HK-2 (cell line): ENCODE results near the gene PLEKHA7.
A peak's percentile ranks its signal among the peaks of the same experiment; 100 is the strongest.
"Not testable (repeated sequence)": the region's sequence is repeated elsewhere in the genome, so short reads cannot be mapped to it uniquely, and the experiment has no call there.

Source experiments
- DNase-seq: peaks from one replicate; pipeline ENCODE4 v3.0.0-alpha.2; 2018; ENCODE audit not compliant: unreplicated experiment

Gene PLEKHA7

GRCh38 chr11:16942342-16942741 is 71.9 kb downstream of the PLEKHA7 start:
- no peak for DNase-seq

DNA sequence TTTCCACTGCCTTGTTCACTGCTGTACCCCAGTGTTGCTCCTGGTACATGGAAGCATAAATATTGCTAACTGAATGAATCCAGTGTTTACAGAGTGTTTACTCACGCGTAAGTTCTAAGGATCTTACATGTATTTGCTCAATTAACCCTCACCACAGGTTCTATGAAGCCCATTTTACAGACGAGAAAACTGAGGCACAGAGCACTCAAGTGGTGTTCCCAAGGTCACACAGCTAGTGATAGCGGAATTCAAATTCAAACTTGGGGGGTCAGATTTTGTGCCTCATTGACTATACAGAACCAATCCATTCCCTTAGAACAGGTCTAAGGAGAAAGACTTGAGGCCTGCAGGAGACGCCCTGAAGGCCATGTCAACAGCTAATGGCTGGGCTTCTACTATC is 72.3 kb downstream of the PLEKHA7 start:
- DNase-seq = no peak

- no peak for DNase-seq
Measured at GRCh38 chr11:16938061-16938460, 76.2 kb downstream of the PLEKHA7 start.

DNA sequence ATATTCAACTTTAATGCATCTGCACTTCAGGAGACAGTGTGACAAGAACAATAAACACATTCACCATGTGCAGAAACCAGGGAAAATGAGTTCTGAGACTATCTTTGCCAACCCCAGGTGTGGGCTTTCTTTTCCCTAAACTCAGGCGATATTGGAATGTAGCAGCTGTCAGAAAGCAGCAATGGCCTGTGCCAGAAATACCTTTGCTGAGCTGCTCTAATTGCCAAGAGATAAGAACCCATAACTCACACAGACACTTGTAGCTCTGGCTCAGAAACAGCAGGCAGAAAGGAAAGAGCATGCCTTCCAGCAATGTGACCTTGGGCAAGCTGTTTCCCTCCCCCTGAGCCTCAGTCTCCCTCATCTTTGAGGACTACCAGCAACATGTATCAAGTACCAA is 77.6 kb downstream of the PLEKHA7 start:
- DNase-seq = no peak

DNA sequence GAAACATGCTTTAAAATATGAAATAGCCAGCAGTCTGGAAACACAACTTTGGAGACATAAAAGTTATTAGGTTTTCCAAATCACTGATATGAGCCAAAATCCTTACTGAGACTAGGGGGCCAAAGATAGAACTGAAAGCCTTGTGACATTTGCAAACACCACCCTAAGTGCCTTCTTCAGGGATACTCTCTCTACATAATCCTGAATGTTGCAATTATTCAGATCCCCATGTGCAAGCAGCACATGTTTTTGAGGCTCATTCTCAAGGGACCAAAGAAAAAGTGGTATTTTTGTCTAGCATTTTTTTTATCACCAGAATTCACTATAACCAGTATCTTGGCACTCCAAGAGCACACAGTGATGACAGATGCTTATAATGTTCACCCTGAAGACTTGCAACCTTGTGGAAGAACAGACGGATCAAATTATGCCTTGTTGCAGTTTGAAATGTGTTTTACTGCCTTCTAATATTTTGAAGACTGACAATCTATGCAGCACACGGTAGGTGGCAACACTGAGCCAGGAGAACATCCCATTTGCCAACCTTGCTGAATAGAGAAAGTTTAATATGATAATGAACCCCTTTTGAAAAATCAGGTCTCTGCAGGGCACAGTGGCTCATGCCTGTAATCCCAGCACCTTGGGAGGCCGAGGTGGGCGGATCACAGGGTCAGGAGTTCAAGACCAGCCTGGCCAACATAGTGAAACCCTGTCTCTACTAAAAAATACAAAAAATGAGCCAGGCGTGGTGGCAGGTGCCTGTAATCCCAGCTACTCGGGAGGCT is 78.5 kb downstream of the PLEKHA7 start:
- no peak for DNase-seq

DNA sequence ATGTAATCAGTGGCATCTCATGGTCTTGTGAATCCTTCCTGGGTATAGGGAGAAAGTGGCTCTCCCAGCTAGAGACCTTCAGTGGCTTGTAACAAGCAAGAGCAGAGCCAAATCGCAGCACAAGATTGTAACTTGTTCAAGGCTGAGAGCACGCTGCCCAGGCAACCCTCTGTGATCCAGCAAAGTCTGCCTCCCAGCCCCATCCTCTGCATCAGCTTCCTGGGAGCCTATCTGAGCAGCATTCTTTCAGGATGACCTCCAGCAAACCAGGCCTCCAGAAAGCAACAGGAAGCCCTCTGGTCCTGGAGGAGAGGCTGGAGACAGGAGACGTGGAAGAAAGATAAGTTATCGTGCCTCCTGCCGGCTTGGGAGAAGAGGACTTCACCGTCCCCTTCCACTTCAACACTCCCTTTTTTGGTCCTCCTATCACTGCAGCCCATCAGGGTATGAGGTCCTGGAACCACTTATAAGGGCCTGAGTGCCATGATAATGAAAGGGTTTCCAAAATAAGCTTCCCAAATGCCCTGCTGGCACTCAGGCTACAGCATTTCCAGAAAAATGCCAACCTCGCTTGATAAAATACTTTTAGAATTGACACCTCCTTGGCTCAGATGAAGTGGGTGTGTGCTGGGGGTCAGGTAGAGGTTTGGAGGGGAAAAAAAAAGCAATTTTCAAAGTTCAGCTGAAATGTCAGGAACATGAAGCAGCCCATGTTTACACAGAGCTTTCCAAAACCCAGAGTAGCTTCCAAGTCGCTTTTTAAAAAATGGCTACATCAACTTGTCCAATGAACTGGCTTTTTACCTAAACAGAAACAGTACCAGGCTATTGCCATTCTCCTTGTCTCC is 80.2 kb downstream of the PLEKHA7 start:
- DNase-seq = no peak

- DNase-seq = no peak
Measured at GRCh38 chr11:16933291-16933690, 80.9 kb downstream of the PLEKHA7 start.

- no peak for DNase-seq
Measured at GRCh38 chr11:16928044-16928443, 86.2 kb downstream of the PLEKHA7 start.

DNA sequence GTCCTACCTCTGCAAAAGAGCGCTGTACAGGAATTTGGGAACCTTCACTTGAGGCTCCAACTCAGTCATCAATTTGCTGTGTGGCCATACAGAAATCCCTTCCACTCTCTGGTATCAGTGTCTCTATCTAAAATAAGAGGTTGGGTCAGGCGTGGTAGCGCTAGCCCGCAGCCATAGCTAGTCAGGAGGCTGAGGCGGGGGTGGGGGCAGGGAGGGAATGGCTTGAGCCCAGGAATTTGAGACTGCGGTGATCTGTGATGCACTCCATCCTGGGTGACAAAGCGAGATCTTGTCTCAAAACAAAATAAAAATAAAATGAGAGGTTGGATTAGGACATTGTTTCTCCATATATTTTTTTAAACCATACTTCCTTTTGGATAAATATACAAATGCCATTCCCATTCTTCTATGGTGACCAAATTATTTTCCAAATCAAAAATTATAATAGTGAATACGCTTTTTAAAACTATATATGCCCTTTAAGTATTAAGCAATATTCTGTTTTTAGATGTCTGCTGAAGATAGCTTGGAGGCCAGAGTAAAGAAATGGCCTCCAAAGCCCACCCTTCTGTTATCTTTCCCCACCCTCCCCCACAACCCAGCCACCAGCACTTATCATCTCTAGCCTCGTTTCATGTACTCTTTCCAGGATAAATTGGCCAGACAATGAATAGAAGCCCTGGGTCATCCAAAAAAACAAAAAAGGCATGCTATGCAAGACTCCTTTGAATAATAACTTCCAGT is 87.2 kb downstream of the PLEKHA7 start:
- no peak for DNase-seq

DNA sequence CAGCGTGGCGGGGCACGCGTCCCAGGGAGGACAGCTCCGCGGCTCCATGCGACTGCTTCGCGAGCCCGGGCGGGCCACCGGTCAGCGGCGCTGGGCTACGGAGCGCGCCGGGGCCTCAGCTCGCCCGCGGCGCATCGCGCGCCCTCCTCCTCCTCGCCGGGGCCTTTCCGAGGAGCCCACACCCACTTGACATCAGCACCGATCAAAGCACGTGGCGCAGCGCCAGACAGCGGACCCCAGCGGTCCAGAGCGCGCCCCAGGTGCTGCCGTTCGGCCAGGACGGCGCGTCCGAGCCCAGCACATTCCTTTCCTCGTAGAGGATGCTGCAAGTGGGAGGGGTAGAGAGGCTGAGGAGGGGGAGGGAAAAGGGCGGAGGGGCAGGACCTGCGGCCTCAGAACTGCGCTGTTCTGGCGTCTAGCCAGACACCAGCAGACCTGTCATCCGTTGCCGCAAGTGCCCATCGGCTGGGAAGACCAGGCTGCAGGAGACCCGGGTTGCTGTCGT is 88.6 kb downstream of the PLEKHA7 start:
- DNase-seq = peak; percentile 35

- peak; percentile 61 for DNase-seq
Measured at GRCh38 chr11:16924826-16925560, 89.2 kb downstream of the PLEKHA7 start.

DNA sequence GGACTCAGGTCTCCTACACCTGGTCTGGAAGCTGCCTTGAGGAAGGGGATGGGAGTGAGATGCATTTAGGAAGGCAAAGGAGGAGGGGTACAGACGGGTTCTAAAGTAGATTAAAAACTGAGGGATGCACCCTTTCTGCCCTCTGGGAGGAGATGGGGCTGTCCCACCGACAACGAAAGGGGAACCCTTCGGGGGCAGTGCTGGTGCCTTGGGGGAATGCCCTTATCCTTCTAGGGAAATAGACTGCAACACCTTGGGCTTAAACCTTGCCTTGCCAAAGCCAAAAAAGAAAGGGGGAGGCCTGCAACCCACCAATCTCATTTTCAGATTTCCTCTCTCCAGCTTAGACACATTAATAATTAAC is 89.8 kb downstream of the PLEKHA7 start:
- no peak for DNase-seq

GRCh38 chr11:16923987-16924386 is 90.2 kb downstream of the PLEKHA7 start:
- no peak for DNase-seq

GRCh38 chr11:16921668-16922067 is 92.5 kb downstream of the PLEKHA7 start:
- no peak for DNase-seq

DNA sequence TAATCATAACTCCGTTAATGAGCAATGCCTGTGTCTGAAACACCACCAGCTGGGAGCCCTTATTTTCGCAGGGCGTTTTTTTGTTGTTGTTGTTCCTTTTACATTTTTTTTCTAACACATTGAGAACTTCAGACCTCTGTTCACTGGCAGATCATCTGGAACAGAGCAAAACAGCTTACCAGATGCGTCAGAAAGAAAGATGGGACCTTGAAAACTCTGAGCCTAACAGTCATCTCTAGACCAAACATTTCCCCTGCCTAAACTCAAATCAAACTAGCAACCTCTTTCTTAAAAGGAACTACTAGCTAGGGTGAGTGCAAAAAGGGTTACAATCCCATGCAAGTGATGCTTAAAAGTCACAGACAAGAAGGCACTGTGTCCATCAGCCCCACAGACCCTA is 93.2 kb downstream of the PLEKHA7 start:
- DNase-seq = no peak

- DNase-seq = no peak
Measured at GRCh38 chr11:16920559-16920958, 93.7 kb downstream of the PLEKHA7 start.

- not testable (repeated sequence) for DNase-seq
Measured at GRCh38 chr11:16918543-16919182, 95.6 kb downstream of the PLEKHA7 start.

GRCh38 chr11:16917941-16918340 is 96.3 kb downstream of the PLEKHA7 start:
- DNase-seq = no peak

GRCh38 chr11:16912692-16913111 is 101.5 kb downstream of the PLEKHA7 start:
- DNase-seq = no peak

DNA sequence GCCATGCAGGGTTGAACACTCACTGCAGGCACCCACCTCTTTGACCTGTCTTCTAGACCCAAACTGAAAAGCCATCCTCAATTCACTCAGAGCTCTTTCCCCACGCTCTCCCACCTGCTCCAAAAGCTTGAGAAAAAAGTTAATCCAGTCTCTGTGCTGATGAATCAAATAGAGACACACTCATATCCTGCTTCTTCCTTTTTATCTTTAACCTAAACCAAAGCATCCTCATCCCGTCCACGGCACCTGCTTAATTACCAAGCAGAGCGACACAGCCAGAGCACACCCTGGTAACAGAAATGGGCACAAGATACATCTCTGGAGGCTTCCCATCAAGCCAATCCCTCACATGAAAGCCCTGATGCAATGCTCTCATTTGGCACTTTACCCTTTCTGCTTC is 102.6 kb downstream of the PLEKHA7 start:
- no peak for DNase-seq

DNA sequence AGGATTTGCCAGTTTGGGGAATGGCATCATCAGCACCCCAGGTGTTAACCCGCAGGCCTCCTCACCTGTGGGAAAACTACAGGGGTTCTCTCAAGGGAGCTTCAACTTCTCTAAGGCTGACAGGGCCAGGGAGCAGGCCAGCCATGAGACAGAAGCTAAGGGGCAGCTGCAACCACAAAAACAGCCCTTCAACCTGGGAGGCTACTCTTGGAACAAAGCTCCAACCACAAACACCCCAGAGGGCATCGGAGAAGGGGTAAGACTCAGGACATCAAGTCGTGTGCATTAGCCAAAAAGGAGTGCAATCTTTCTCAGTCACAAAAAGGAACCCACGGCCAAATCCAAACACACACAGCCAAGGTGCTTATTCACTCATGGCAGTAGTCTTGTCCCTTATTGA is 103.0 kb downstream of the PLEKHA7 start:
- no peak for DNase-seq
